B cell (primary cell): ENCODE measurements around the gene KBTBD12. TPM values are rescaled to one million over a fixed set of nuclear protein-coding genes. Genes with fewer than 3 reads are reported as not detected.
"Not testable (repeated sequence)": the region's sequence is repeated elsewhere in the genome, so short reads cannot be mapped to it uniquely, and the experiment has no call there.

ENCODE experiments used
- ATAC-seq: fragments of 200-7000 bp; cut with Tn5 transposase; one replicate; pipeline ENCODE4 v1.10.0; 2021; ENCODE audit warnings: low read depth, mild to moderate bottlenecking, moderate number of reproducible peaks, moderate library complexity
- CTCF ChIA-PET: fragments of 350-600 bp; sonication (Branson Sonifier 250); formaldehyde crosslinking; loops from one replicate; lab custom pipeline; 2021; ENCODE audit warnings: antibody characterized with exemption, inconsistent platforms; lab: Charles Lee
- POLR2A ChIA-PET: fragments of 350-600 bp; sonication (Branson Sonifier 250); formaldehyde crosslinking; loops from one replicate; lab custom pipeline; 2021; ENCODE audit warnings: antibody characterized with exemption; lab: Charles Lee
- DNase-seq: peaks from one replicate; pipeline ENCODE4 v3.0.0; 2013
- H2AFZ ChIP-seq: 2 replicates; pipeline ENCODE4 v1.6.1; 2012; ENCODE audit warnings: mild to moderate bottlenecking, low read depth, low read length; ENCODE audit not compliant: insufficient read depth, poor library complexity, severe bottlenecking
- H3K27ac ChIP-seq, 2 donors: 1 replicate in 1 of 2; 2 replicates in 1 of 2; pipeline ENCODE4 v1.5.1; 2012 to 2013; ENCODE audit warnings: low read length in 2 of 2, mild to moderate bottlenecking in 2 of 2, moderate library complexity in 1 of 2
- H3K27me3 ChIP-seq, 4 experiments: fragments of 200-600 bp in 1 of 4; sonication (generic) in 1 of 4; replicated peaks in 1 of 4; 1 replicate in 2 of 4; 2 replicates in 2 of 4; pipeline versions ENCODE4 v1.6.1 to v1.7.0; 2013 to 2016; ENCODE audit warnings: low read length in 3 of 4, mild to moderate bottlenecking in 2 of 4, mixed read lengths in 1 of 4, moderate library complexity in 1 of 4; ENCODE audit not compliant: insufficient read depth in 4 of 4, control insufficient read depth in 3 of 4; ENCODE audit errors: control extremely low read depth in 1 of 4
- H3K36me3 ChIP-seq, 2 experiments: replicated peaks in 1 of 2; 1 replicate in 1 of 2; 2 replicates in 1 of 2; pipeline versions ENCODE4 v1.6.1 to v1.7.1; 2013; ENCODE audit warnings: low read length in 1 of 2; ENCODE audit not compliant: insufficient read depth in 2 of 2, control insufficient read depth in 1 of 2; ENCODE audit errors: control extremely low read depth in 1 of 2, extremely low read depth in 1 of 2
- H3K4me1 ChIP-seq, 2 donors: fragments of 200-600 bp in 1 of 2; sonication (generic) in 1 of 2; 1 replicate in 1 of 2; 2 replicates in 1 of 2; pipeline versions ENCODE4 v1.5.1 to v1.6.1; 2013 to 2017; ENCODE audit warnings: low read length in 2 of 2; ENCODE audit not compliant: control insufficient read depth in 2 of 2, insufficient read depth in 2 of 2
- H3K4me2 ChIP-seq: replicated peaks from 2 replicates; pipeline ENCODE3; 2012; ENCODE audit warnings: mild to moderate bottlenecking, low read depth, low read length; ENCODE audit not compliant: poor library complexity, severe bottlenecking
- H3K4me3 ChIP-seq, 5 experiments: fragments of 200-600 bp in 1 of 5; sonication (generic) in 1 of 5; 1 replicate in 3 of 5; 2 replicates in 2 of 5; pipeline versions ENCODE4 v1.5.1 to v1.7.0; 2011 to 2016; ENCODE audit warnings: low read length in 4 of 5, mild to moderate bottlenecking in 4 of 5, low read depth in 2 of 5, control low read depth in 1 of 5, moderate library complexity in 1 of 5; ENCODE audit not compliant: insufficient read depth in 1 of 5; ENCODE audit errors: control extremely low read depth in 1 of 5, extremely low read depth in 1 of 5
- H3K79me2 ChIP-seq: fragments of 200-600 bp; sonication (generic); one replicate; pipeline ENCODE4 v1.6.0; 2016; ENCODE audit warnings: low read length; ENCODE audit not compliant: control insufficient read depth, insufficient read depth
- H3K9ac ChIP-seq: fragments of 200-600 bp; sonication (generic); 2 replicates; pipeline ENCODE4 v1.6.1; 2017; ENCODE audit warnings: mild to moderate bottlenecking, low read length, moderate library complexity
- H3K9me3 ChIP-seq, 3 donors: one replicate each; pipeline versions ENCODE4 v1.6.1 to v1.7.1; 2013; ENCODE audit warnings: low read length in 2 of 3; ENCODE audit not compliant: control insufficient read depth in 2 of 3, insufficient read depth in 1 of 3; ENCODE audit errors: control extremely low read depth in 1 of 3
- H4K20me1 ChIP-seq: 2 replicates; pipeline ENCODE4 v1.6.0; 2012; ENCODE audit warnings: mild to moderate bottlenecking, low read length; ENCODE audit not compliant: insufficient read depth, control insufficient read depth, poor library complexity, severe bottlenecking
- H3K27ac Mint-ChIP-seq: one replicate; pipeline ENCODE4 v1.8.0; 2021; ENCODE audit warnings: mixed read lengths
- H3K27me3 Mint-ChIP-seq: one replicate; pipeline ENCODE4 v1.8.0; 2021; ENCODE audit warnings: mixed read lengths
- H3K4me1 Mint-ChIP-seq: one replicate; pipeline ENCODE4 v1.8.0; 2021; ENCODE audit warnings: mixed read lengths
- H3K4me3 Mint-ChIP-seq: one replicate; pipeline ENCODE4 v1.8.0; 2021; ENCODE audit warnings: mixed read lengths
- H3K9me3 Mint-ChIP-seq: one replicate; pipeline ENCODE4 v1.8.0; 2022; ENCODE audit warnings: mixed read lengths; ENCODE audit not compliant: insufficient read depth
- CTCF ChIP-seq: fragments of 200-600 bp; IDR thresholded peaks from one replicate; pipeline ENCODE4 v1.8.0; 2022; ENCODE audit warnings: antibody characterized with exemption, mild to moderate bottlenecking
- EZH2 ChIP-seq: IDR thresholded peaks from 2 replicates; pipeline ENCODE4 v1.6.1; 2012; ENCODE audit warnings: borderline replicate concordance, low read depth, mild to moderate bottlenecking, moderate library complexity, low read length; ENCODE audit not compliant: insufficient read depth, poor library complexity, severe bottlenecking
- WGBS: methylation state at CpG from one replicate; pipeline ENCODE4 v1.1.5; 2013; ENCODE audit warnings: missing lambda C conversion rate; ENCODE audit not compliant: insufficient coverage; 5-methylcytosine and 5-hydroxymethylcytosine counted together
- intact Hi-C: fragments of 100-400 bp; cut with micrococcal nuclease; formaldehyde crosslinking; loops from one replicate; pipeline ENCODE4 v1.10.0; 2022
- polyA plus RNA-seq: library from polyadenylated mRNA; depleted of rRNA; stranded (reverse); fragments of >200 nt; gene quantifications from 2 replicates; pipeline ENCODE4 v1.2.3, GENCODE V29; 2012
- total RNA-seq, 2 donors: library from RNA; stranded (reverse); fragments of 120-200 nt in 1 of 2; gene quantifications; 1 replicate in 1 of 2; 2 replicates in 1 of 2; pipeline versions ENCODE4 v1.2.3 to v1.2.4, GENCODE V29; 2013 to 2022

Gene KBTBD12
- total and polyA plus RNA-seq, 2 donors (not counting 1 experiment from before 2014, with no cell fraction given) = 0.22 TPM; not detected in 1

GRCh38 chr3:127909646-127910045, 5.4 kb upstream of the KBTBD12 start:
- Histone ChIP-seq H3K36me3 (no peaks in the 10 kb centered on the region), H3K79me2 (no peaks in the 10 kb centered on the region), H3K9me3 (peaks cover 0 to 9% (median 3%) of the 10 kb centered on the region in 3 donors), H4K20me1 (no peaks in the 10 kb centered on the region), H3K4me2 (no peak overlapping the region), H3K27me3 (peaks cover 0 to 18% (median 9%) of the 10 kb centered on the region in 4 experiments), H2AFZ (no peak overlapping the region), H3K9ac (no peak overlapping the region), H3K27ac (no peak overlapping the region), H3K4me1 (no peaks in the 10 kb centered on the region), H3K4me3 (no peak overlapping the region)
- Mint-ChIP-seq H3K9me3 (peaks cover 3% of the 10 kb centered on the region), H3K4me3 (no peak overlapping the region), H3K4me1 (peaks cover 10% of the 10 kb centered on the region), H3K27ac (no peak overlapping the region), H3K27me3 (peaks cover 24% of the 10 kb centered on the region)
- no peak for ATAC-seq
- ChIA-PET POLR2A (no interaction called here), CTCF (no interaction called here)
- intact Hi-C loops = no loop called here
- 96% methylated on average over 4 of the region's 4 CpGs for WGBS
- TF ChIP-seq EZH2 (no peak), CTCF (no peak)
- no peak for DNase-seq

- Mint-ChIP-seq H3K9me3 (peaks cover 3% of the 10 kb centered on the region), H3K27ac (no peak overlapping the region), H3K4me3 (no peak overlapping the region), H3K27me3 (peaks cover 32% of the 10 kb centered on the region), H3K4me1 (peaks cover 14% of the 10 kb centered on the region)
- Histone ChIP-seq H3K27me3 (peaks cover 0 to 29% (median 14%) of the 10 kb centered on the region in 4 experiments), H3K9ac (no peak overlapping the region), H3K79me2 (no peaks in the 10 kb centered on the region), H2AFZ (no peak overlapping the region), H3K36me3 (no peaks in the 10 kb centered on the region), H3K9me3 (peaks cover 0 to 15% (median 3%) of the 10 kb centered on the region in 3 donors), H3K4me3 (no peak overlapping the region), H4K20me1 (no peaks in the 10 kb centered on the region), H3K4me1 (peaks cover 6 to 7% of the 10 kb centered on the region in 2 donors), H3K27ac (no peak overlapping the region), H3K4me2 (no peak overlapping the region)
- TF ChIP-seq EZH2 (no peak), CTCF (no peak)
- intact Hi-C loops = no loop called here
- no peak for DNase-seq
- no peak for ATAC-seq
- ChIA-PET POLR2A (no interaction called here), CTCF (no interaction called here)
- 45% methylated on average over 2 of the region's 8 CpGs for WGBS
Observed at GRCh38 chr3:127911421-127911931, 3.6 kb upstream of the KBTBD12 start.

GRCh38 chr3:127913841-127914240, 1.2 kb upstream of the KBTBD12 start:
- H3K4me2 ChIP-seq, H2AFZ ChIP-seq, H3K9me3 ChIP-seq, H3K4me3 ChIP-seq, H3K36me3 ChIP-seq, H3K27ac Mint-ChIP-seq, H3K79me2 ChIP-seq, H3K9me3 Mint-ChIP-seq, CTCF ChIA-PET, POLR2A ChIA-PET, intact Hi-C loops, ATAC-seq, H3K4me1 ChIP-seq, H4K20me1 ChIP-seq, H3K9ac ChIP-seq, DNase-seq, H3K27ac ChIP-seq, H3K4me1 Mint-ChIP-seq, H3K4me3 Mint-ChIP-seq: not testable (repeated sequence)
- H3K27me3 Mint-ChIP-seq = peaks cover 35% of the 10 kb centered on the region
- WGBS = no CpG with 5 or more reads among the region's 2 CpGs
- H3K27me3 ChIP-seq = peaks cover 0 to 32% (median 15%) of the 10 kb centered on the region in 4 experiments
